ENCODE measurements around the gene IRF8.

Gene IRF8

GRCh38 chr16:85898521-85899442 is at the start of gene IRF8:
TSS of gene IRF8 (plus strand) at chr16:85899162. CDS start at chr16:85903016, 3,854 bp downstream.
- TF ChIP-seq, protein P1, sequence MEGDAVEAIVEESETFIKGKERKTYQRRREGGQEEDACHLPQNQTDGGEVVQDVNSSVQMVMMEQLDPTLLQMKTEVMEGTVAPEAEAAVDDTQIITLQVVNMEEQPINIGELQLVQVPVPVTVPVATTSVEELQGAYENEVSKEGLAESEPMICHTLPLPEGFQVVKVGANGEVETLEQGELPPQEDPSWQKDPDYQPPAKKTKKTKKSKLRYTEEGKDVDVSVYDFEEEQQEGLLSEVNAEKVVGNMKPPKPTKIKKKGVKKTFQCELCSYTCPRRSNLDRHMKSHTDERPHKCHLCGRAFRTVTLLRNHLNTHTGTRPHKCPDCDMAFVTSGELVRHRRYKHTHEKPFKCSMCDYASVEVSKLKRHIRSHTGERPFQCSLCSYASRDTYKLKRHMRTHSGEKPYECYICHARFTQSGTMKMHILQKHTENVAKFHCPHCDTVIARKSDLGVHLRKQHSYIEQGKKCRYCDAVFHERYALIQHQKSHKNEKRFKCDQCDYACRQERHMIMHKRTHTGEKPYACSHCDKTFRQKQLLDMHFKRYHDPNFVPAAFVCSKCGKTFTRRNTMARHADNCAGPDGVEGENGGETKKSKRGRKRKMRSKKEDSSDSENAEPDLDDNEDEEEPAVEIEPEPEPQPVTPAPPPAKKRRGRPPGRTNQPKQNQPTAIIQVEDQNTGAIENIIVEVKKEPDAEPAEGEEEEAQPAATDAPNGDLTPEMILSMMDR (conservative IDR thresholded peaks at IDR 0.05; ENCODE audit: low read length), result no peak
- H3K4me3 ChIP-seq (ENCODE audit: low read length), result no peak within 1 kb of the TSS
- DNase-seq (ENCODE audit: low read depth), result no peak

DNA sequence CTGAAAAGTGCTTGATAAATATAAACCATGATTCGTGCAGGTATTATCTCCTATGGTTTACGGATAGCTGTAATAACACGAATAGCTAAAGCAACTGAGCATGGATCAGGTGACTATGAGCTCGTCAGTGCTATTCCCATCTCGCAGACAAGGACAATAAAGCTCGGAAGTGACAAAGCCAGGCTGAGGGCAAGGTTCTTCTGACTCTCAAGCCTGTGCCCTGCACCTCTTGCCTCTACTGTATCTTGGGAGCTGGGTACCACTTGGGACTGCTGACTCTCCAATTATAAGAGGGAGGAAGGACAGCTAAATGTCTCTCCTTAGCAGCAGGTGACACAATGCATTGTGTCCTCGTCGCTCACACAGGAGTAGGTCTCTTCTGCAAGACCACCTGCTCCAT is 49.6 kb upstream of the IRF8 start:
- TF ChIP-seq, protein P1 (conservative IDR thresholded peaks at IDR 0.05; ENCODE audit: low read length), result no peak
- DNase-seq (ENCODE audit: low read depth), result no peak
- H3K4me3 ChIP-seq (ENCODE audit: low read length), result no peak overlapping the region

DNA sequence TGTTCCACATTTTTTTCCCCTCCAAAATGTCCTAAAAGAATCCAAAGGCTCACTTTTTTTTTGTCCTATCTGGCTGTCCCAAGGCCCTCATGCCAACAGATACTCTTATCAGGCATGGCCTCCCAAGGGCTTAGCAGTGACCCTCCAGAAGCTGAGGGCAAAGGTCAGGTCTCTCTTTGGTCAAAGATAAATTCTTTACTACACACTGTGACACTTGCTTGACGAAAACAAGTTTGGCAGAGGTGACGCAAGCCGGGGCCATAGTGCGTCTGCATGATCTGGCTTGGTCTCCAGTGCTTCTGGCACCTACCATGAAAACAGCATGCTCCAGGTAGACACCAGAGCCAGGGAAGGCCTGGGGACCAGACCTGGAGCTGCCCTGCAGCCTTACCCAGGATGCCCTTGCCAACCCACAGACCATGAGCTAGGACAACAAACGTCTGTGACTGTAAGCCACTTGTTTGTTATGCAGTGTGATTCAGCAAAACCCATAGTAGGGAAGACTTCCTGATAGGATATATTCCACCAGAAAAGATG is 48.5 kb upstream of the IRF8 start:
- DNase-seq (ENCODE audit: low read depth), result no peak
- no peak overlapping the region for H3K4me3 ChIP-seq (ENCODE audit: low read length)
- TF ChIP-seq, protein P1 (conservative IDR thresholded peaks at IDR 0.05; ENCODE audit: low read length), result no peak

DNA sequence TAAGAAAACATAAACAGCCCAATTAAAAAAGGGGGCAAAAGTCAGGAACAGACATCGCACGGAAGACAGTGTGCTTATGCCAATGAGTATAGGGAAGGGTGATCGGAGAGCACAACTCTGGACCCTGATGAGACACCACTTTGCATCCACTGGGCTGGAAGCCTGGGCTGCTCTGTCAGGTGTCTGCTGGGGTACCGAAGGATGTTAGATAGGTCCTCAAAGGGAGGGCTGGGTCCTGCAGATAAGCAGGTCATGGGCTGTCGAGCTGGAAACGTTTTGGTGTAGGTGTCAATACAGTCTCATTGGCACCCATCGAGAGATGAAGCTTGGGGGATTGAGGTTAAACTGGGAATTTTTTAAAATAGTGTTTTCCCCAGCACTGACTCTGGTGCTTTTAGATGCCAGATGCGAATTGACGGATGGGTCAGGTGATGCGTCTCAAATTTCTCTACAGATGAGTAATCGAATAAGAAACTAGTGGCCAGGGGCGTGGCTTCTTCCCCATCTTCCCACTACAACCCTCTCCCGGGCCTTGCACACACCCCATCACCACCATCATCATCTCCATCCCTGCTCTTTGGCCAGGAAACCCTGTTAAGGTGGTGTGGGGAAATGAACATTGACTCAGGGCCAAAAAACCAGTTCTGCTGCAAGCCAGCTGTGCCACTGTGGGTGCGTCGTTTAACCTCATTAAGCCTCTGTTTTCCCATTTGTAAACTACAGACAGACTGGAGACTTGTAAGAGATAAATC is 47.8 kb upstream of the IRF8 start:
- DNase-seq (ENCODE audit: low read depth), result no peak
- H3K4me3 ChIP-seq (ENCODE audit: low read length), result no peak overlapping the region
- TF ChIP-seq, protein P1 (conservative IDR thresholded peaks at IDR 0.05; ENCODE audit: low read length), result no peak

GRCh38 chr16:85853547-85854545 is 45.1 kb upstream of the IRF8 start:
- TF ChIP-seq, protein P1 (conservative IDR thresholded peaks at IDR 0.05; ENCODE audit: low read length), result no peak
- H3K4me3 ChIP-seq (ENCODE audit: low read length), result no peak overlapping the region
- DNase-seq (ENCODE audit: low read depth), result no peak

- TF ChIP-seq, protein P1 (conservative IDR thresholded peaks at IDR 0.05; ENCODE audit: low read length), result no peak
- no peak overlapping the region for H3K4me3 ChIP-seq (ENCODE audit: low read length)
- DNase-seq (ENCODE audit: low read depth), result no peak
Observed at GRCh38 chr16:85854935-85855334, 44.0 kb upstream of the IRF8 start.

All from AG10803 (cell line).